Measurements from ENCODE around the gene KNSTRN.

The KNSTRN gene

DNA sequence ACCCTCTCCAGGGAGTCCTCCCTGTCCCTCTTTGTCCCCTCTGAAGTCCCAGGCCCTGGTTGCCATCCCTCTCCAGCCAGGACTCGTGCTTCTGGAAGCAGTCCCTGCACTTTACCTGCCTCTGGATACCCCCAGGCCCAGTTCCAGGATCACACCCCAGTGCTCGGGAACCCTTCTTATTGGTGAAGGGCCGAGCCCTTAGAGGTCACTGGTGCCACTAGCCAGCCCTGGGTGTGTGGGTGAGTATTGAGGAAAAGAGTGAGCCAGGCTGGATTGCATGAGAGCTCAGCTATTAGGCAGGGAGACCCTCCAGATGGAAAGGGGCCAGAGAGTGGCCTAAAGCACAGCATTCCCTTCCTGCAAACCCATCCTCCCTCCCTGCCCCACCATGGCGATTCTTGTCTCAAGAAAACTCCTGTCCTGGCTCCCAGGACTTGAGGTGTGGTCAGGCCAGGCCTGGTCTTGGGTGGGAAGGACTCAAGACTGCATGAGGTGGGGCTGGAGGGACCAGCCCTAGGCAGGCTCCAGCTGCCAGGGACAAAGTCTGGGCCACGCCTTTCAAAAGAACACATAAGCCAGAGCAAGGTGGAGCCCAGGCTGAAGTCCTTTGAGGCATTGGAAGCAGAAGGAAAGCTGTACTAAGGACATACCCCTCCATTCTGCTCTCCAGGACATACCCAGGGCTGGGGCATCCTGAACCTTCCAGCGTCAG, 36.5 kb upstream of the KNSTRN start:
- DNase-seq (ENCODE audit: low read depth), result no peak

DNA sequence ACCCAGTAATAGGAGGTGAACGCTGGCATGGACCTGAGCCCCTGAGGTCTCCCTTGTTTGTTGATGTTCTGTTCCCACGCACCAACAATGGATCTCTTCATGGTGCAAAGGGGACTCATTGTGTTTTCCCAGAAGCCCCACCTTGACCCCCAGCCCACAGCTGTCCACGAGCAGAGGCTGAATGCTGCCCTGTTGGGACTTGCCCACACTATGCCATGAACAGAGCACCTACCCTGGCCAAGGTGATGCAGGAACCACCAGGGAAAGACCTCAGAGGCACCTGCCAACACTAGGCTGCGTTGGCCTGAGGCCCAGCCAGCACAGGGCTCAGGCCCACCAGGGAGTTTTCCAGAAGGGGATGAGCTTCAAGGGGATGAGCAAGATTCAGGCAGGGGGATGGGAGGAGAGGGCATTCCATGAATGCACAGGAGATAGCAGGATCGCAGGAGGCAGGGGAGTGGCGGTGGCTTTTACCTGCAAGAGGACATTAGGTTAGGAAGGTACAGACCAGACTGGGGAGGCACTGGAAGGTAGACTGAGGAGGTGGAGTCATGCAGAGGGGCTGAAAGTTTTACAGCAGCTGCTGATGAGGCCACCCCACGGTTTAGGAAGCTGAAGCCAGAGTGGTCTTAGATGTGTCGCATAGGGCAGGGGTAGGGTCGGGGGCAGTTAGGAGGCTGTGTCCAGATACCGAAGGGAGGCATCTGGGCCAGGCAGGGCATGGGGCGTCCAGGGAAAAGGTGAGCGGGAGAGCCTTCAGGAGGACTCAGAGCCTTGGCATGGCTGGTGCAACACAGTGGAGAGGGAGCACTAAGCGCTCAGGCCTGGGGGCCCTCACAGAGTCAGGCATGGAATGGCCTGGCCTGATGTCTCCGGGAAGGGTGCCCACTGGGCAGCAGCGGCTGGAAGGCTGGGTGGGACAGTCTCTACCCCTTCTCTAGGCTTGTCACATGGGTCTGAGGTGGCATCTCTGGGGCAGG, 35.7 kb upstream of the KNSTRN start:
- no peak for DNase-seq (ENCODE audit: low read depth)

DNA sequence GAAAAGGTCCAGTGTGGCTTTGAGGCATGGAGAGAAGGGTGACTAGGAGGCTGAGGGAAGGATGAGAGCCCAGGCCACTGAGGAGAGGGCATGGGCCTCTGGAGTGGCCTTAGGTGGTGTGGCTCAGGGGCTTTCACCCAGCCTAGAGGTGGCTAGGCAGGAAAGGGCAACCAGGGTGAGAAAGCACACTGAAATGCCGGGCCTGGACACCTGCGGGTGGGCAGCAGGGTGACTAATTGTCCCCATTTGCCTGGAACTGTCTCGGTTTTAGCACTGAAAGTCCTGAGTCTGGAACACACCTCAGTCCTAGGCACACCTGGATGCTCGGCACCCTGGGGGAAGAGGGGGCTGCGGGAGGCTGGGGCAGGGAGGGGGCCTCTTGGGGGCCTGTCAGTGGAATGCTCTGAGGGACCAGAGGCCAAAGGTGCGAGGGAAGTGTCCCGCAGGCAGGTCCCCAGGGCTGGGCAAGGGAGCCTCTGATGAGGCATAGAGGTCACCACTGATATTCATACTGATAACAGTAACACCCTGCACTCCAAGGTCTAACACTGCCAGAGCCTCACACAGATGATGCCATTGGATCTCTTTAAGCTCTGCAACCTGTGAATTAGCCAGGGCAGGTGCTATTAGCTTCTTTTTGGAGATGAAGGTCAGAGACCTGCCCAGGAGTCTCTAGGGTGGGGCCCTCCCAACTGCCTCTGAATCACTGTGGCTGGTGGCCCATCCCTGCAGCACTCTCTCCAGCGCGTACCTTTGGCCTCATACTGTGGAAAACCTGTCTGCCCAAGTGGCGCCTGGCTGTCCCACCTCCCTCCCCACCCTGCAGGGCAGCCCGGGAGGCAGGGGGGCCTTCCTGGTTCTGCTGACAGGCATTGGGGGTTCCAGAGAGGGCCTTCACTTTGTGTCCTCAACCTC, 34.7 kb upstream of the KNSTRN start:
- no peak for DNase-seq (ENCODE audit: low read depth)

DNA sequence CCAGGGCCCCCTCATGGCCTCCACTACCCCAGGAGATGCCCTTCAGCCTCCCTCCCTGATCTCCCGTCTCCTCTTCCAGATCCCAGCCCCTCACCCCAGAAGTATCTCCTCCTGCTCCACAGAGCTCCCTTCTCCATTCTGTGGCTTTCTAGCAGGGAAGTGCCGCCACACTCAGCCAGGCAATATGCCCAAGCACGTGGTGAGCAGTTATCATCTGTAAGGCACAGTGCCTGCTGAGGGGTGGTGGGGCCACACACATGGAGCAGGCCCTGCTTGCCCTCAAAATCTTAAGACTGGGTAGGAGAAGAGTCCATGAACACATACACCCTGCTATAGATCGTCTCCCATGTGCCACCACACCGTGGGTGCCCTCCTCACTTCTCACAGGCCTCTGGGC, 34.0 kb upstream of the KNSTRN start:
- DNase-seq (ENCODE audit: low read depth), result no peak

DNA sequence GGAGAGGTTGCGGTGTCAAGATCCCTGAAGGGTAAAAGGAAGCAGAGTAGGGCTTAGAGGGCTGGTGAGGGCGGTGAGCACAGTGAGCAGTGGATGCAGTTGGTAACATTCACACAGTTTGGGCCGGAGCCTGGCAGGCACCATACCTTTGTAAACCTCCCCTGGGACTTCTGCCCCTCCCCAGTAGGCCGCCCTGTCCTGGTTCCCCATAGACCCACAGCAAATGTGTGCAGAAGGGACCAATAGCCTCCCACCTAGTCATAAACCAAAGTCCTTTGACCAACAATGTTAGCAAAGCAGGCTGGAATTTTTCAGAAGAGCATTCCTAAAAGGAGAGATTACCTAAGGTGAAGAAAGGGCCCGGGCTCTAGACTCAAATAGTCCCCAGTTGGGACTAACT, 33.4 kb upstream of the KNSTRN start:
- DNase-seq (ENCODE audit: low read depth), result no peak

DNA sequence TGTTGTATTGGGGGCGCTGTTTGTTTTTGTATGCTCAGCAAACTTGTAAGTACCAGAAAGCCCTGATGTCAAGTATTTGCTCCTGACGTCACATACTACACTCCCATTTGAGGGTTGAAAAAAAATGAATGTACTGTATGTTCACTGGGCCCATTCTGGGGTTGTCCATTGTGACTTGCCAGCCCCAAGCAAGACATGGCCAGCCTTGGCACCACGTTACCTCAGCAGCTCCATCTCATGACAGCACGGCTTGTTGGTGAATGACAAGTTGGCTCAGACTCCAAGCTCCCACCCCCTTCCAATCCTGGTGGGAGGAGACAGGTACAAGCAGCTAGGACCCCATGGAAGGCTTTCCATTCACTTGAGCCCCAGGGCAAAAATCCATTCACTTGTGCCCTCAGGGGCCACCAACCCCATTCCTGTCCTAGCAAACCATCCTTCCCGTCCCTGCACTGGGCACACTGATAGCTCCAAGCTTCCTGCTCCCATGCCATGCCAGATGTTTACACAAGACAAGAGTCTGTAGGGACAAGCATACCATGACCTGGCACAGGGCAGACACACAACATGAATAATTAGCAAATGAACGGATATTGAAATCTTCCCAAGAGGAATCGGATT, 30.1 kb upstream of the KNSTRN start:
- no peak for DNase-seq (ENCODE audit: low read depth)

DNA sequence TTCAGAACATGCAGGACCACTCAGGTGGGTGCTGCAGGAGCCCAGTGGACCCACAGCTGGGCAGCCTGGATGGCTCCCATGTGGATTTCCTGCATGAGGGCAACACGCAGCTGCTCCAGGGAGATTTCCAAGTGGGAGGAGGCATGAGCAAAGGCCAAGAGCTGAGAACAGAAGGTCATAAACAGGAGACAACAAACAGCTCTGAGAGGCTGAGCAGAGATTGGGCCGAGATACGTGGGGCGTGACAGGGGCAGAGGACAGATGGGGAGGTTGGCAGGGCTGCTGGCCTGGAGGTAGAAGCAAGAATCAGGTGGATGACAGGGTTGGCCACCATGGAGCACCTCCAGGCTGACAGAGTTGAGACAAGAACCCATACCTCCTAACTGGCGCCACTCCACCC, 28.8 kb upstream of the KNSTRN start:
- no peak for DNase-seq (ENCODE audit: low read depth)

DNA sequence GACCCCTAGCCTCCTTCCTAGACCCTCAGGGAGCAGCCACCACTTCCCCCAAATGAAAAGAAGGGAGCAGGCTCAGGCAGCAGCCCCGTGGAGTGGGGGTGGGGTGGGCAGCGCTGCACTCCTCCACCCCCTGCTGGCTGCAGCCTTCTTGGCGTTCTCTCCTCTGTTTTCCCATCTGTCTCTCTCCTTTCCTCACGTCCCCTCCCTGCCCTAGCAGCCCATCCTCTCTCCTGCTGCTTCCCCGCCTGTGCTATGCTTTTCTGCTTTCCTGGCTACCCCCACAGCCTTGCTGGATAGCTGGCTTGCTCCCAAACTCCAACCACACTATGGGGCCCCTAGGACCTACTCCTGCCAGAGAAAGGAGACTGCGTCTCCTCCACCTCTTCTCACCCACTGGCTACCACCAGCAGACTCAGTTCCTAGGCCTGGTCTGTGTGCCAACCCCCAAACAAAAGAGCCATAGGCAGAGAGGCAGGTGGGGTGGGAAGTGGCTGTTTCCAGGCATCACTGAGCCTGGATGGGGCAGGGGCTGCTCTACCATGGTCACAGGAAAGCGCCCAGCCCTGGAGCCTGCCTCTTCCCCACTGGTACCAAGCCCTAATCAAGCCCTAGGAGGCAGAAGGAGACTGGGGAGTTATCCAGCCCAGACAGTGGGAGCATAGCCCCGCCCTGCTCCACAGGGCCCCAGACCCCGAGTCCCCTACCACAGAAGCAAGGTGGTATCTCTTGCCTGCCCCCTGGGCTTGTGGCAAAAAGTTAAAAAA, 27.9 kb upstream of the KNSTRN start:
- no peak for DNase-seq (ENCODE audit: low read depth)

DNA sequence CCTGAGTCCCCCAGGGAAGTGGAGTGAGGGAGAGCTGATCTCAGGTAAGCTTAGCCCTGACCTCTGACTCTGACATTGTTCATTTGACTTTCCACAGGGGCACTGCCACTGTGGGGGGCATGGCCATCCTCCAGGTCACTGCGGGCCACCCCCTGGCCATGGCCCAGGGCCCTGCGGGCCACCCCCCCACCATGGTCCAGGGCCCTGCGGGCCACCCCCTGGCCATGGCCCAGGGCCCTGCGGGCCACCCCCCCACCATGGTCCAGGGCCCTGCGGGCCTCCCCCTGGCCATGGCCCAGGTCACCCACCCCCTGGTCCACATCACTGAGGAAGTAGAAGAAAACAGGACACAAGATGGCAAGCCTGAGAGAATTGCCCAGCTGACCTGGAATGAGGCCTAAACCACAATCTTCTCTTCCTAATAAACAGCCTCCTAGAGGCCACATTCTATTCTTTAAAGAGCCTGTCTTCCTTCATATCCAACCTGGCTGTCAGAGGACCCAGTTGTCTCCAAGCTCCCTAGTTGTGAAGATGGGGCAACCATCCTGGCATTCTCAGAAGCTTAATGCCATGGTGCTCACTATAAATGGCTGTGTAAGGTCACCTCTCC, 26.4 kb upstream of the KNSTRN start:
- no peak for DNase-seq (ENCODE audit: low read depth)

DNA sequence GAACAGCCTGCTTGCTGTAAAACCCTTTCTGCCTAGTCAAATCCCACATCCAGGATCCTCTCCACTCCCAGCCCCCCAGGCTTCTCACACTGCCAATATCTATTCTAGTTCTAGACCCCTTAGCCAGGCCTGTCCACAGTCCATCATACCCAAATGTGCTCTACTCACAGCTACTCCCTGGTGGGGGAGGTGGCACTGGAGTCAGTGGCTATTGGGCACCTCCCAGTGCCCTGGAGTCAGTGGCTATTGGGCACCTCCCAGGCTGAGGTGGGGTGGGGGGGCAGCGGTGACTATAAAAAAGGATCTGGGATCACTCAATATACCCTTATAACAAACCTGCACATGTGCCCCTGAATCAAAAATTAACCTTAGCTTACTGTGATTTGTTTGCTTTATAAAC, 25.3 kb upstream of the KNSTRN start:
- no peak for DNase-seq (ENCODE audit: low read depth)

DNA sequence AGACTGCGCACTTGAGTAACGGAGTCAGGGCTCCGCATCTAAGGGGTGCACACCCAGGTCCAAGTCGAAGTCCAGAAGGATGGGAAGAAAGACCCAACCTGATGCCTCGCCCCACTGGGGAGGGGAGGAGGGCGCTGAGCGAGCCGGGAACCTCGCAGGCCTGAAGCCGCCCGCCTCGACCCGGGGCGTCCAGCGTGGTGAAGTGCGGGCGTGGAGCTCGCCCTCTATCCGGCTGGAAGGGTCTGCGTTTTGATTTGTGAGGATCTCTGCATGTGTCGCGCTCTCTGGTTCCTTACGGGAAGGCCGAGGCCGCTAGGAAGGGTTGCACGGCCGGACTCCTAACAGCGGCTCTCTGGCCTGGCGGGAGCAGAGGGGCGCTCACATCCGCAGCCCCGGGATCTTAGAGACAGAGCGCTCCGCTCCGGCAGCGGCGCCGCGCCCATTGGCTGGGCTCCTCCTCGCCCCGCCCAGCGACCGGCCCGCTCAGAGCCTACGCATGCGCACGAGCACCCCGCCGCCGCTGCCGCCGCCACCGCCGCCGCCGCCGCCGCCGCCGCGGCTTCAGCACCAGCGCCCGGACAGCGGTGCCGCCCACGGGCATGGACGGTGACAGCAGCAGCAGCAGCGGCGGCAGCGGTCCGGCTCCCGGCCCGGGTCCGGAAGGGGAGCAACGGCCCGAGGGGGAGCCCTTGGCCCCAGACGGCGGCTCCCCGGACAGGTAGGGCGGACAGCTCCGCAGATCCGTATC, 24.6 kb upstream of the KNSTRN start, which contains the start of gene DISP2:
Gene DISP2 (plus strand): TSS at position 497 of the 748 bp plus-strand sequence. CDS start 103 bp downstream, at position 600.
- DNase-seq (ENCODE audit: low read depth), result peak; percentile 78

DNA sequence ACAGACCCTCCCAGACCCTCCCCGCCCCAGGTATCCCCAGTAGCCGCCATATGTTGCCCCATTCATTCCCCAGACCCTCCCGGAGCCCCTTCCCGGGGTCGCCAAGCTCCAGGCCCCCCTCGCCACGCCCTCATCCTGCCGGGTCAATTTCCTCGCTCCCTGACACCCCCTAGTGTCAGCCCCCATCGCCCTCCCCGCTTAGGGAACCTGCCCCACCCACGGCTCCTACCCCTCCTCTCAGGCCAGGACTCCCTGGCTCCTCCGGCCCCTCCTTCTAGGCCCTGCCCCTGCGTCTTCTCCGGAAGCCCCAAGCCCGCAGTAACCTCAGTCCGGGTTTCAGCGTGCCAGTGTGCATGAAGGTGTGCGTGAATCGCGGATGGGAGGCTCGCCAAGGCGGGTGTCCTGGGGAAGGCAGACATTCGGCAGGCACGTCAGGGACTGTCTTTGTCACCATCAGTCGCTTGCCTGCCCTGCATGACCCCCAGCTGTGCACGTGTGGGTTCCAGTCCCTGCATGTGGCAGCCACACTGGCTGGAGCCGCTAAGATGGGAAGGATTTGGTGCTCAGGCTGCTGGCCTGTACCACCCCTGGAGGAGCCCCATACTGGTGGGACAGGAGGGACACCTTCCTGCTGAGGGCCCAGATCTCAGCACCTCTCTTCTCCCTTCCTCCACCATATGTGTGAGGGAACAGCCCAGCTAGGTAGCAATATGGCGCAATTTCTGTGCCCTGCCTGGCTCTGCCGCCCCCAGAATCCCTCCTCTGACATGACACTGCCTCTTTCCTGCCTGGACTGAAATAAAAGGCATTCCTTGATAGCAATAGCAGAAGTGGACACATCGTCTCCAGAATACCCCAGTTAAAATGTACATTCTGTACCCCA, 23.8 kb upstream of the KNSTRN start:
- no peak for DNase-seq (ENCODE audit: low read depth)

DNA sequence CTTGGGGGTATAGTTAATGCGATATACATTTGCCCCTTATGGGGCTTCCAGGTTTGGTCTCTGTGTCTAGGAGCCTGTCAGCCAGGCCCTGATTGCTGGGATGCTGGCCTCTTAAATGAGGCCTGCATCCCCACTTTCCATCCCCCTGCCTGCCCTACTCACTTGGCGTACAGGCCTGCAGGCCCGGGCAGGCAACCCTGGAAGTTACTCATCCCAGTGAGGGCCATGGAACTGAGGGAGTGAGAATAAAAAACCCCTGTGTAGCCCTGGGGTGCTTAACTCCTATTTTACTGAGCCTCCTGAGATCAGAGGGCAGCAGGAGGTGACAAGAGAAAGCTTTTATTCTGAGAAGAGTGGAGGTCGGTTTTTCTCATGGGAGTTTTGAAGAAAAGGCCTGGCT, 22.5 kb upstream of the KNSTRN start:
- DNase-seq (ENCODE audit: low read depth), result no peak

DNA sequence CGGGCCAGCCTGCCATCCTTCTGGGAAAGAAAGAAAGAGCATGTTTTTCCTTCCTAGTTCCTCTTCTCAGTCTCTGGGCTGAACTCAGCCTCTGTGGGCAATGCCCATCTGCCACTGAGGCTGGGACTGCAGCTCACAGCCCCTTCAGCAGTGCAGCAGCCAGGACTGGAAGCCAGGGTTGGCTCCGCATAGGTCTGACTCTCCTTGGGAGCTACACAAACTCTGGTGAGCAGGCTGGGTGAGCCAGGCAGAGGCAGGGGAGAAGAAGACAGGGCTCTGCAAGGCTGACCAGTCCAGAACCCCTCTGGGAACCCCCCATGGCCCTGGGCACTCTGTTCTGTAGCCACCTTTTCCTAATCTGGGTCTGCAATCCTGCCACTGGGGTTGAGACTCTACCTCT, 20.9 kb upstream of the KNSTRN start:
- no peak for DNase-seq (ENCODE audit: low read depth)

DNA sequence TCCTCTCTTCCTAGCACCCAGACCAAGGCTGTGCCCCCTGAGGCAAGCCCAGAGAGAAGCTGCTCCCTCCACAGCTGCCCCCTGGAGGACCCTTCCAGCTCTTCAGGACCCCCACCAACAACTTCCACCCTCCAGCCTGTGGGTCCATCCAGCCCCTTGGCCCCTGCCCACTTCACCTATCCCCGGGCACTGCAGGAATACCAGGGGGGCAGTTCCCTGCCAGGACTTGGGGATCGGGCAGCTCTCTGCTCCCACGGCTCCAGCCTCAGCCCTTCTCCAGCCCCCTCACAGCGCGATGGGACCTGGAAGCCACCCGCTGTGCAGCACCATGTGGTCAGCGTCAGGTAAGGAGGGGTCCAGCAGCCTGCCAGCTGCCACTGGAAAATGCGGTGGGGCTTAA, 18.9 kb upstream of the KNSTRN start:
- DNase-seq (ENCODE audit: low read depth), result no peak

DNA sequence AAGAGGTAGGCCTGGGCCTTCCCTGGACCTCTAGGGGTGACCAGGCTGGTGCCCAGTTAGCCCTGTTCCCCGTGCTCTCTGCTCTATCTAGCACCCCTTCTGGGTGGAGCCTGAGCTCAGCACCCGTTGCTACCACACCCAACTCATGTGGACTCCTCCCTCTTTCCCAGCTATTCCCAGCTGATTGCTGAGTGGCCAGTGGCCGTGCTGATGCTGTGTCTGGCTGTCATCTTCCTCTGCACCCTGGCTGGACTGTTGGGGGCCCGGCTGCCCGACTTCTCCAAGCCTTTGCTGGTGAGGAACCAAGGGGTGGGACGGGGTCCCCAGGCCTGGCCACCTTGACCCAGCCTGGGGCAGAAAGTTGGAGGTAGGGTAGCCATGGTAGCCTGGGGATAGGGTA, 18.3 kb upstream of the KNSTRN start:
- DNase-seq (ENCODE audit: low read depth), result no peak

DNA sequence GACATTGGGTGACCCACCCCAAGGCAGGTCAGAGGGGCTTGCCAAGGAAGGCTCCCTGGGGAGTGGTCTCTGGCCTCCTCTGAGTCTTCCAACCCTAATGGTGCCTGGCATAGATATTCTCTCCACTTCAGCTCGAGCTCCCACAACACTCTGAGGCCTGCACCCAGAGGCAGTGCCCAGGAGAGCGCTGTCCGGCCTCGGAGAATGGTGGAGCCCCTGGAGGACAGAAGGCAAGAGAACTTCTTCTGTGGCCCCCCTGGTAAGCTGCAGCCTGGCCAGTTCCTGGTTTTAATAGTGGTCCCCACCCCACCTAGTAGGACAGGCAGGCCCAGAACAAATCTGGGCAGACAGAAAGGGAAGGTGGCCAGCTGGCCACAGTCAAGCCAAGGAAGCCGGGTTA, 17.5 kb upstream of the KNSTRN start:
- no peak for DNase-seq (ENCODE audit: low read depth)

DNA sequence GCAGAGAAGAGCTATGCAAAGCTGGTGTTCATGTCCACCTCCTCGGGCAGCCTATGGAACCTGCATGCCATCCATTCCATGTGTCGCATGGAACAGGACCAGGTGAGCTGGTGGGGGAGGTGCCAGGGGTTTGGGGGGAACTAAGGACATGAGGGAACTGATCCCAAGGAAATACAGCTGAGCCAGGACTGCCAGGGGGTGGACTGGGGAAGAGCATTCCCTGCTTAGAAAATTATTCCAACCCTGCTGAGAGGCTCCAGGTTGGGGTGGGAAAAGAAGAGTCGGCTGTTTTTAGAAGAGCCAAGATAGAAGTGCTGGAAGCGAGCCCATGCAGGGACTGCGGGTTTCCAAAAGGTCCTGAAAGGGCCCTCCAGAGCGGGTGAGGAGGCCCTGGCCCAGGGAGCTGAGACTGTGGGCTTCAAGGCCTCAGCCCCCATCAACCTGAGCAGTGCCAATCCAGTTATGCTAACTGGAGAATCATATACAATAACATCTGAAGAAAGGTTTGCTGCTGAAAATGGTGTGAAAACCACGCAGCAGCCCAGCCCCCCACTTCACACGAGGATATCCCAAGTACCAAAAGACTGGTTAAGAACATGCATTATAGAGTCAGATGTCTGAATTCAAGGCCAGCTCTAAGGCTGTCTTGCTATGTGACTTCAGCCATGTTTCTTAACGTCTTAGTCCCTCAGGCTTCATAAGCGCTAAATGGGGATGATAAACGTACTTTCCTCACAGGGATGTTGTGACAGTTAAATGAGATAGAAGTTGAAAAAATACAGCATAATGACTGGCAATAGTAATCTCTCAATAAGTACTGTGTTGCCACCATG, 16.7 kb upstream of the KNSTRN start:
- DNase-seq (ENCODE audit: low read depth), result no peak

All from stimulated activated CD8-positive, alpha-beta memory T cell treated with anti-CD3 and anti-CD28 coated beads, Interleukin-15, amount 100 ng/mL, for 24 hours (primary cell).